Activated CD4-positive, alpha-beta T cell treated with anti-CD3 and anti-CD28 coated beads for 1 hour (primary cell): ENCODE data around the gene SPATA21.
A peak's percentile ranks its signal among the peaks of the same experiment; 100 is the strongest.
"Not testable (repeated sequence)": the region's sequence is repeated elsewhere in the genome, so short reads cannot be mapped to it uniquely, and the experiment has no call there.

Experiments
- DNase-seq: peaks from one replicate; pipeline ENCODE4 v3.0.0-alpha.2; 2020

SPATA21 gene

DNA sequence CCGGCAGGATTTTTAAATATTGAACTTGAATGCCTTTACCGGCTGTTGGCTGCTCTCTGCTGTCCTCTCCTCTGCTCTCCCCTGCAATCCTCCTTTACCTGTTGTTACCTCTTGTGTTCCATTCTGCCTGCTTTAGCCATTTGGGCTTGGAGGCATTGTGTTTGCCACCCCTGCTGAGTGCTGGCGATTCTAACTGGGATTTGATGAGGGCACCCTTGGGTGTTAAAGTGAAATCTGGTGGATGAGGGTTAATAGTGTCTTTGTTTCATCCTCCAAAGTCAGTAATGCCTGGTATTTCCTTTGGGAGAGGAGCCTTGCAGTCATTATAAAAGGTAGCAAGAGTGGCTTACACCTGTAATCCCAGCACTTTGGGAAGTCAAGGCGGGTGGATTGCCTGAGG, 60.3 kb downstream of the SPATA21 start:
- no peak for DNase-seq

DNA sequence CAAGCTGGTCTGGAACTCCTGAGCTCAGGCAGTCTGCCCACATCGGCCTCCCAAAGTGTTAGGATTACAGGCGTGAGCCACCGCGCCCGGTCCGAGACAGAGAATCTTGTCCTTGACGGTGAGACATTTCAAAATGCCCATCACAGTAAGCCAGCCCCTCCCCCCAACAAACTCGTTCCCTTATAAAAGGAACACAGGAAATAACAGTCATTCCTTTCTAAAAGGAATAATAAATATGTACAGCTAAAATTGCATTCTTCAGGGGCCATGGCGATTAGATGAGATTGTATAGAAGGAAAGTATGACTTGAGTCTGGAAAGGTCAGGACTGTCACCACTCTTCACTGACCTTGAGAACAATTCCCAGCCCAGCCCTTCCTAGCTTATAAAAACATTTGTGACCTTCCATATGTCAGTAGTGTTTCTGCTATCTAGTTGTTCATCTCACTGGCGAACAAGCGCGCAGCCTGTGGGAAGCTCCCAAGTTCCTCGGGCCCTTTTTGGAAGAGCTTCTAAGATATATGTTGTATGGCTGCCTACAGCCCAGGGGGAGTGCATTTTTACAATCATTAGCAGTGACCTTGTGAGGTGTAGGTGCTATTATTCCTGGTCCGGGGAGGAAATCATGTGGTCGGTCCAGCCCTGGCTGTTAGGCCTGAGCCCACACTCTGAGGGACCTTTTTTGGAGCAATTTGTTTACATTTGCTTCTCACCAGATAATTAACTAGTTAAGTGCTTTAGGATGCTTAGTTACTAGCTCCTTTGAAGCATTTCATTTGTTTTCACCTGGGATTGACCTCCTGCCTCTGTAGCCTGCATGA, 61.5 kb downstream of the SPATA21 start:
- DNase-seq: no peak

DNA sequence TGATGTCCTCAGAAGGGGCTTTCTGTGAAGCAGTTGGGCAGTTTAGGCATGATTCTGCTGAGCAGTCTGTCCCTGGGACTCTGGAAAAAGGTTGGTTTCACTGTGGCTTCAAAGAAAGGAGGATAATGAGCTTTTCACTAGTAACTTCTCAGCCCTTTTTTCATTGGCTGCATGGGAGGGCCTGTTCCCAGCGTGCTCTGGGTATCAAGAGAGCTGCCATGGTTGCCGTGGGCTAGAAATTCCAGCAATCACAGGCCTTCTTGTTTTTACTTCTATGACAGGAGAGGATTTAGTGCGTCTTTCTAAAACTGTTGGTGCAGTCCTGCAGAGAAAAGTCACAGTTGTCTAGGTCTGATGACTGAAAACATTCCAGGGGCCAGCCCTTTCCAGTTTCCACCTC, 63.0 kb downstream of the SPATA21 start:
- DNase-seq: no peak

DNA sequence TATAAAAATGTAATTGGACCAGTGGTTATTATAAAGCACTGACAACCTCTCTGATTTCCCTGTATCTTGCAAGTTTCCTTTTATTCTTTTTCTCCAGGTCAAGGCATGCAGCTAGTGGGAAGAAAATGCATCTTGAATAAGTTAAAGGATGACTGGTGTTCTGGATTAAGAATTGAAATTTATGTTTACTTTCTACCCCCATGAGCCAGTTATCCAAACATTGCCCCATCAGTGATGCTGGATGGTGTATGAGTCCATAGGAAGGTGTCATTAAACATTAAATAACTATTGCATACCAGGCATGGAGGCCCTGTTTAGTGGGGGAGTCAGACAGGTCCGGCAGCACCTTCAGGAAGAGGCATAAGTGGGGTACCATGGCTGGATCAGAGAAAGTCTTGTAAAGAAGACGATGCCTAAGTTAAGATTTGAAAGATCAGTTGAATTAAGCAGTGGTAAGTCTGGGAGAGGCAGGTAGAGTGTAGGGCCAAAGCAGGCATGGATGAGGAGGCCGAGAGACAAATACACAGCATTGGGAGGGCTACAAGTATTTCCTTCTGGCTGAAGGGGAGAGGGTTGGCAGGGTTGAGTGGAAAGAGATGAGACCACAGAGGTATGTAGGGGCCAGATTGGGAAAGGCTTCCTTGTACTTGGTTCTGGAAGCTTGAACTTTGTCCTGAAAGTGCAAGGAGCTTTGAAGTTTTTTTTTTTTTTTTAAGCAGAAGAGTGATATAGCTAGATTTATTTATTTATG, 64.5 kb downstream of the SPATA21 start:
- no peak for DNase-seq

DNA sequence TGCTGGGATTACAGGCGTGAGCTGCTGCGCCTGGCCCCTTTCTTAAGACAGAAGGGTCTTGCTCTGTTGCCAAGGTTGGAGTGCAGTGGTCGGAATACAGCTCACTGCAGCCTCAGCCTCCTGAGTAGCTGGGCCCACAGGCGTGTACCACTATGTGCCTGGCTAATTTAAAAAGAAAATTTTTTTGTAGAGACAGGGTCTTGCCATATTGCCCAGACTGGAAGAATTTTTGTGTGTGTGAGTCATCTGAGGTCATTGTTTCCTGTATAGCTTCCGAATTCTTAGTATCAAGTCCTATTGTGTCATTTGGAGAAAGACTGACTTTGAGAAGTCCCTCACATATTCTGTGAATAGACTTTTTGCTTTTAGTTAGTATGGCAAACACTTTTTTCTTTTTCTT, 65.5 kb downstream of the SPATA21 start:
- no peak for DNase-seq

DNA sequence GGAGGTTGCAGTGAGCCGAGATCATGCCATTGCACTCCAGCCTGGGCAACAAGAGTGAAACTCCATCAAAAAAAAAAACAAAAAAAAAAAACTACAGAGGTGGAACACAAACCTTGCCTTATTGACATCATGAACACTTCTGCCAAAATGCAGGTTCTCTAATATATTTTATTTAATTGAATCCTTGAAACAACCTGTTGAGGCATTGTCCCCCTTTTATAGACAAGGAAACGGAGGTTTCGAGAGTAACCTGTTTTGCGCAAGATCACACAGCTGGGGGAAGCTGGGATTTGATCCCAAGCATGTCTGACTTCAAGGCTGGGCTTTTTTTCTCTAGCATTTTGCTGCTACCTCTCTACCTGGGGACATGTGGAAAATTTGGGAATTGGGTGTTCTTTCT, 67.4 kb downstream of the SPATA21 start:
- no peak for DNase-seq

DNA sequence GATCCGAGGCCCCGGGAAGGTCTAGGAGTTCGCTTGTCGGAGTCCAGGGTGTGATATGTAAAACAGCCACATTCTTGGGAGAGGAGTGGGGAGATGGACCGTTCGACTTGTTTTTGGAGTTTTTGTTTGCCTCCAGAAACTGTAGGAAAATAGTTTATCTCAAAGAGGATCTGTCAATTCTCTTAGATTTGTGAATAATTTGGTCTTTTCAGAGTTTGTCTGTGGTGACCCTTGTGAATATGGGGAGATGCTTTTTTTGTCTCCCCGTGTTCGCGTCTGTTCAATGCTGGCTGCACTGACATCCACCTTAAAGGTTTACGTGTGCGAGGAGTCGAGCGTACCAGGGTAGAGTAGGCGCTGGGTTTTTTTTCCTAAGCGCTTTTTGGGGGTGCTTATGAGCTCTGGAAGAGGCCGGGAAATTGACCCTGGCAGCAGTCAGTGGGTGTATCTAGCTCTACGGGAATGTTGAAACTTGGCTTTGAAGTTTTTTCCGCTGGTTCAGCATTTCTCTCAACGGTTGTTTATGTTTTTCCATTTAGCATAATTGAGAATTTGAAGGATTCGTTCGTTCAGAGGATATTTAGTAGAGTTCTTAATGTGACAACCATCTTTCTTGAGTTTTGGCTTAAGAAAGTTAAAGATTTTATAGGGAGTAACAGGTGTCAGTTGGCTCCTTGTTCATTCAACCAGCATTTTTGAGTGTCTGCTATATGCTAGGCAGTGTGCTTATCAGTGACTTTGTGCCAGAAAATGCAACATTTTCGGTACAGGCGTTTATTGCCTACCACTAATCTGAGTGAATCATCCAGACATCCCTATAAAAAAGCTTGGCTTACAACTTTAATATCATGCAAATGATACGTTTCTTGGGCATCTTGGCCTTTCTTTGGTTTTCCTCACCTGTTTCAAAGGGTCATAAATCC, 69.0 kb downstream of the SPATA21 start:
- DNase-seq: no peak

DNA sequence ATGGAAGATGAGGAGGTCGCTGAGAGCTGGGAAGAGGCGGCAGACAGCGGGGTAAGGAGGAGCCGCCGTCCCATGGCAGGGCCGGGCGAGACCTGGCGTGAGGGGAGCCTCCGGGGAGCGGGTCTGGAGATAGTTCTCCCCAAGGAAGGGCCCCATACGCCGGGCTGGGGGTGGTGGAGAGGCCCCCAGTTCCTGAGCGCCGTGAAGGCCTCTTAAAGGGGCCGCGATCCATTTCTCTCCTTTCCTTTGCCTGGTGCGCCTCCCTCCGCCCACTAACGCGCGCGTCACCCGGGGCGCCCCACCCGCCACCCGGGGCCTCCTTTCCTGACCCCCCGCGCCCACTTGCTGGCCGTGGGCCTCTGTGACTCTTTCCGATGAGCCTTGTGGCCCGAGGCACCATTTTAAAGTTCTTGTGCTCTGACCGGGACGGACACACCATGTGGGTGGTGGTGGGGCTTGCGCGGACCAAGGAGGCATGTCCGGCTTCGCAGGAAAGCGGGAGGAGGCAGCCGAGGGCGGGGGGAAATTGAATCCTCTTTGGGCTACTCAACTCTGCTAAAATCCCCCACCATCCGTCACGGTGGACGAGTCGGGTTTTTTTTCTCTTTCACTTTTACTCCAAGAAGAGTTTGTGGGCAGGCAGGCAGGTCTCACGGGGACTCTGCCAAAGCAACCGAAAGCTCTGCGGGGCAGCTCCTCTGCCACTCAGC, 69.8 kb downstream of the SPATA21 start:
- DNase-seq: peak; percentile 74

DNA sequence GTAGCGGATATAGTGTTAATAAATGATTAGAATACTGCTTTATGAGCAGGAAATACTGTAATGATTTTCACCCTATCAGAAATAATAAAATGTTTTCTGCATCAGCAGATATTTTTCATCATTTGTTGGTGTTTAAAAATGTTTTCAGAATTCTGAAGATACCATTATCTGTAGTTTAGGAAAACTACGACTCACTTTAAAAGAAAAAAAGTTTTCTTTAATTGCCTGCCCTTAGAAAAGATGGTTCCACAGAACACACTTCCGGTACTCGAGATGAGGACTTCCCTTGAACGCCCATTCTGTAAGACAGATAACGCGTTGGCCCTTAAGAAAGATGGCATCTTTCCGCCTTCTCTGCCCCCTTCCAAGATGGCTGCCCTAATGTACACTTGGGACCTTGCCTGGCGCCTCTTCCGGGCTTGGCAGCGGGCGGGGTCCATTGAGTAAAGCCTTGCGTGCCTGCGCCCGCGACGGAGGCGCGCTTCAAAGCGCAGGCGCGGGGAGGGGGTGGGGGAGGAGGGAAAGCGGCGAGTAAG, 70.4 kb downstream of the SPATA21 start, which contains the start of gene SZRD1:
SZRD1 (plus strand) TSS at position 521 of the 536 bp plus-strand sequence. CDS start 16 bp downstream, outside the sequence.
- DNase-seq: peak; percentile 93

DNA sequence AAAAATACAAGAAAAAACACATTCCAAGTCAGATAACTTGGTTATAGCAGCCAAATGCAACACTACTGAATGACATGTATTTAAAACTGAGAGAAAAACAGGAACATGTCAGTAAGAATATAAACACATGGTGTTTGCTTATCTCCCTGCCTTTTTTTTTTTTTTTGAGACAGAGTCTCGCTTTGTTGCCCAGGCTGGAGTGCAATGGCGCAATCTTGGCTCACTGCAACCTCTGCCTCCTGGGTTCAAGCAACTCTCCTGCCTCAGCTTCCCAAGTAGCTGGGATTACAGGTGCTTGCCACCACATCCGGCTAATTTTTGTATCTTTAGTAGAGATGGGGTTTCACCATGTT, 72.1 kb downstream of the SPATA21 start:
- DNase-seq: not testable (repeated sequence)

DNA sequence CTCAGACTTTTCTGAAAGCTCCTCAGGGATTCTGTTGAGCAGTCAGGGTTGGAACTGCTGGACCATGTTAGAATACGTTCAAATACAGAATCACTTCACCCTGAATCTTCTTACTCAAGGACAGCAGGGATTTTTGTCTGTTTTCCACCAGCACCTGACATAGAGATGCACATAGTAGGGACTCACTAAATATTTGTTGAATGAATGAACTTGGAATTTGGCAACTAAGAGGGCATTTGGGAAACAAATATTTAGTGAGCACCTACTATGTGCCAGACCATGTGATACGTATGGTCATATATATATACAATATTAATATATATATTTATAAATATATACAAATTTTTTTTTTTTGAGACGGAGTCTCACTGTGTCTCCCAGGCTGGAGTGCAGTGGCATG, 80.4 kb downstream of the SPATA21 start:
- DNase-seq: no peak

DNA sequence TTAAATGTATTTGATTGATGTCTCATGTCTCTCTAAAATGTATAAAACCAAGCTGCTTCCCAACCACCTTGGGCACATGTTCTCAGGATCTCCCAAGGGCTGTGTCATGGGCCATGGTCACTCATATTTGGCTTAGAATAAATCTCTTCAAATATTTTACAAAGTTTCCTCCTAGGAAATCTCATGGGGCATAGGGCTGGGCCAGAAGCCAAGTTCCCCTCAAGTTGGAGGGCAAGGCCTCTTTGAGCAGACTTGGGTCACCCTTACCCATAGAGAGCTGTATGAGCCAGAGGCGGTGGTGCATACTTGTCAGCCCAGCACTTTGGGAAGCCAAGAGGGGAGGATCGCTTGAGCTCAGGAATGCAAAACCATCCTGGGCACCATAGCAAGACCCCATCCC, 82.6 kb downstream of the SPATA21 start:
- DNase-seq: no peak

DNA sequence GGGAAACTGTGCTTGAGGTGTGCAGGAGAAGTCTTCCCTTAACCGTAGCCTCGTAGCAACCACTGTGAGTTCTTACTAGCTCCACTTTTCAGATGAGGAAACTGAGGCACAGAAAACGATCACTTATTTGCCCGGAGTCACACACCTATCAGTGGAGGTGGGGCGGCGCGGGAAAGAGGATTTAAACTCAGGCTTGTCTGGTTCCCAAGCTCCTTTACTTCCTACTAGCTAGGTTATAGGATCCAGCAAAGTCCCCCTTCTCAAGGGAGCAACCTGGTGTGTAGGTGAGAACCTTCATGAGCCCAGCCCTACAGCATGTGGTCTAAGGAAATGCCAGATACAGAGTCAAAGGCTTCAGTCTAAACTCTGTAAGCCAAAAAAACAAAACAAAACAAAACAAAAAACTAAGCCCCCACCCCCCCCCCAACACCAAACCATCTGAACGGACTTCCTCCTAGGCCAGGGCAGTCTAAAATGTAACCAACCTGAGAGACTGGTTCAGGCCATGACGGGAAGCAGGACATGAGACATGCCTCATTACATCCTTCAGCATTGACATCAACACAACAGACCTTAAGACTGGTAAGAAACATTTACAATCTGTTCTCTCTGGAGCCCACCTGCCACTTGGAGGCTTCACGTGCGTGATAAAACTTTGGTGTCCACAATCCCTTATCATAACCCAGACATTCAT, 84.2 kb downstream of the SPATA21 start:
- no peak for DNase-seq

DNA sequence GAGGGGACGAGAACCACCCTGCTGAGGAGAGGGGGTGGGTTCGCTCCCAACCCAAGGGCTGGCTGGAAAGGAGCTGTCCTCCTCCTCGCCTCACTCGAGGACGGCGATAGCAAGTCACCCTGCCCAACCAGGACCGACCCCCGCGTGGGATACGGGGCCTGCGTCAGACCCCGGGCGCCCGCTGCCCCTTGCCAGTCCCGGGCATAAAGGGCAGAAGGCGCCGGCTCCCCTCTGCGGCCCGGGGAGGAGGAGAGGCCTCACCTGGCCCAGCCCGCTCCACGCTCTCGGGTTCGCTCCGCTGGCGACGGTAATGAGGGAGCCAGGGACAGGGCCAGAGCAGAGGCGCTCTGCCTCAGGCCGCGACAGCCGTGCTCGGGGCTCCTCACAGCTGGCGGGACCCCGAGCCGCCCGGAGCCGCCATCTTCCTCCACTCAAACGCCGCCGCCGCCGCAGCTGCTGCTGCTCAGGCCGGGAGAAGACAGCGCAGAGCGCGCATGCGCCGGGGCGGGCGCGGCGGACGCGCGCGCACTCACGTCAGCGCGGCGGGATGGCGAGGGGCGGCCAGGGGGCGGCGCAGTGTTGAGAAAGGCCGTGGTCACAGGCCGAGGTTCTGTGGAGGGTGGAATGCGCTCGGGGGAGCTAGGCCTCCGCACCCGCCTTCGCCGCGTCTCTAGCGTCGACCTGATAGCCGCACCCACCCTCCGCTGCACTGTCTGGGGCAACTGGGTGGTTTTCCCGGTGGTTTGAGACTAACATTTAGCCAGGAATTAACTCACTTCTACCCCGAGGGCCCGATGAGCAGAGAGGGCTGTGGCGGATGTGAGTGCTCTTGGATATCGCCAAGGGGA, 85.0 kb downstream of the SPATA21 start, which contains the start of gene FBXO42:
FBXO42 (minus strand) TSS at position 487 of the 848 bp plus-strand sequence. CDS start 37,062 bp downstream, outside the sequence.
- peak; percentile 89 for DNase-seq

DNA sequence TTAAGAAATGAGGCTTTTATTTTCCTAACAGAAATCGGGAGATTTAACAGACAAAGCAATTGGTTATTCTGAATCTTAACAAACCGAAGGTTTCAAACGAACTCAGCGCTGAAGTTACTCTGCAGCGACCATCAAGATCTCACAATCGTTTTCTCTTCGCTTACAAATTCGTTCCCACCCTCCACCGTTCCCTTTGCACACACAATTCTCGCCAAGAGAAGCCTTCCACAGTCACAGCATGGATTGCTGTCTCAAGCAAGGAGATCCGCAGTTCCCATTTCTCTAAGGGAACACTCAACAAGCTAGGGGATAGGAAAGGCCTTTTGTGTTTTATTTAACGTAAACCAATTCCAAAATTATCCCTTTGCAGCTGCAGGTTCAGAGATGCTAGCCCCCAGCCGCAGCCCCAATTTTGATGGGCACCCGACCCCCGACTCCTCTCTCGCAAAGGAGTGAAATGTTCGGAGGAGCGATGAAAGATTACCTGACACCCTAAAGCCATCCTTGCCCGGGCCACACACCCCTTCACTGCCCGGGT, 85.7 kb downstream of the SPATA21 start:
- DNase-seq: no peak

DNA sequence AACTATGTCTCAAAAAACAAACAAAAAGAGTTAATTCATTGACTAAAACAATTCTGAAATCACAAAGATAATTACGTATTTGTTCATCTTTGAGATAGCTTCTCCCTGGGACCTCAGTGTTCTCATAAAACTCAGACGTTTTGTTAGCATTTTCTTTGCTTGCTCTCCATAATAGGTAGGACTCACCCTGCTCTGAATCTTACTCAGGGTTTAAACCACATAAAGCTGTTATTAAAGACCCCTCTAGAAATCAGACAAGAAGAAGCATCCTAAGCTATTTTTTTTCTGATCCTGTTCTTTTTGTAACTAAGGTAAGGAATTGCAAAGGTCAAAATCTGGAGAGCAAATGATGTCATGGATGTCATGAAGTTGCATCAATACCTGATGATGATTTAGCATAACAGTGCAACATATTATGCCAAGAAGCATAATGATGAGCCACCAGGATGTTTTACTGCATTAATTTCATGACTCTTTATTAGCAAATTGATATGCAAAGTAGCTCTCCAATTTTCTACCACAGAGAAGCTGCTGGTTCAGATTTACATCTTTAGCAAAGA, 87.3 kb downstream of the SPATA21 start:
- DNase-seq: no peak
